ENCODE results near the gene SUSD3.
A peak's percentile ranks its signal among the peaks of the same experiment; 100 is the strongest.

The SUSD3 gene

DNA sequence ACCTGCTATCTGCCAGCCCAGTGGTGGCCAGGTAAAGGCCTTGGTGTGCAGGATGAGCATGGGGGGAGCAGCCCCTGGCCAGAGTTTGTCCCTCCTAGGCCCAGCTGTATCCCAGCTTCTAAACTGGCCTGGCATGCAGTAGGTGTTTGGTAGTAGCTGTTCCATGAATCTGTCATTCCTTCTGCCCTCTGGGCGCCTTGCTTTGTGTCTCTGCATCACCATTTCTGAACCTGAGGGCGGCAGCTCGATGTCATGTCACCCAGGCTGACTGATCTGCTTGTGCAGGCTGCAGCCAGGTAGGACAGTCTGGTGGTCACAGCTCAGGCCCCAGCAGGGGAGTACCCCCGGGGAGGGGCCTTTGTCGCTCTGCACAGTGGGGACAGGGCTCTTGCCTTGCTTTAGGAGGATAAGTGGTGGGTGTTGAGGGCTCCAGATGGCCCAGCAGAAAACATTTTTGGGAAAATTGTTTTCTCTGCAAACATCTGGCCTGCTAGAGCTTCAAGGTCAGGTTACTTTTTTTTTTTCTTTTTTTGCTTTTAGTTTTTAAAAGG is 4.6 kb upstream of the SUSD3 start:
- DNase-seq: no peak

DNA sequence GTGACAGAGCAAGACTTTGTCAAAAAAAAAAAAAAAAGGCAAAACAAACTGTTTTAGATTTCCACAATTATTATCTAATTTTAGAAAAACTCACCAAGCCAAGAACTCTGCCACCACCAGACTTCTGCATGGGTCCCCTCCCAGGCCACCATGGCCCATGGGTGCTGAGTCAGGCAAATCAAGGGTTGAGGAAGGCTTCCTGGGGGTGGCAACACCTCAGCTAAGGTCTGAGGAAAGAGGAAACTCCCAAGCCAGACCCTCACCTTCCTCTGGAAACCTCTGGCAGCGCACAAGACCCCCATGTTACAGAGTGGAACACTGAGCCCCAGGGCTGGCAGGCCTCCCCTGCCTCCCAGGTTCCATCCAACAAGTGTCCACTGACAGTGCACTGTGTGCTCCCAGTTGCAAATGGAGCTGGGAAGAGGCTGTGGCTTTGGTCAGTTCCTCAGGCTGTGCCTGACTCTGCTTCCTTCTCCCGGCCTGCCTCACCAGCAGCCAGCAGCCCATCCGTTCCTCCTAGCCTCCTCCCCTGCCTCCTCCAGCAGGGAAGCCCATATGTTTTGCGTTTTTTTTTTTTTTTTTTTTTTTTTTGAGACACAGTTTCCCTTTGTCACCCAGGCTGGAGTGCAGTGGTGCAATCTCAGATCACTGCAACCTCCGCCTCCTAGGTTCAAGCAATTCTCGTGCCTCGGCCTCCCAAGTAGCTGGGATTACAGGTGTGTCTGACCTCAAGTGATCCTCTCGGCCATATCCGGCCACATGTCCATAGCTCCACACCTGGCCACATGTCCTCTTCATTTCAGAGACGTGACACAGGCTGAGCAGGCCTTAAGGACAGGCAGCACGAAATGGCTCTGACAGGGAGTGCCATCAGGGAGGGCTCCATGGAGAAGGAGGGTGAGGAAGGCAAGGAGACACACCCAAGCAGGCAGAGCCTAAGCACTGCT is 3.5 kb upstream of the SUSD3 start:
- no peak for DNase-seq

DNA sequence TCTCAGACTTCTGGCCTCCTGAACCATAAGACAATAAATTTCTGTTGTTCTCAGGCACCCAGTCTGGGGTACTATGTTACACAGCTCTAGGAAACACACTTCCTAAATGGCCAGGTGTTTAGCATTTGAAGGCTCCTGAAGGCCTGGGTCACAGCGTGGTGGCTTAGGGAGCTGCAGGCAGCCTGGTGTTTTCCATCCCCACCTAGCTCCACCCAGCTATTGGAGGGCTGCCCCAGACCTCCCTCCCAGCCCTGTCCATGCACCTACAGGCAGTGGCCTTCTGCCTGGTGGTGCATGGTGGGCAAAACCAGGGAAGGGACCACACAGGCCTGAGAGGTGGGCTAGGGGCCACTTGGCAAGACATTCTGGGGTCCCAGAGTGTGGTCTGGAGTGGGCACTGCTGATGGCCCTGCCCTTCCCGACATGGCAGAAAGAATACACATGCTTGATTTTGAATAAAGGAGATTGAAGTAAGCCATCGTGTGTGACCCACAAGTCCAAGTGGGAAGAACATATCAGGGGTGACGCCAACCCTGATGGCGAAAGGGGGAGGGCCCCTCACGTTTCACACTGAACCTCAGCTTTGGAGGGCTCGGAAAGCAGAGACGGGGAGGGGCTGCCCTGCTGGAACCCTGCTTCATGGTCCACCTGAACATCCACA is 1.3 kb upstream of the SUSD3 start:
- DNase-seq: no peak

DNA sequence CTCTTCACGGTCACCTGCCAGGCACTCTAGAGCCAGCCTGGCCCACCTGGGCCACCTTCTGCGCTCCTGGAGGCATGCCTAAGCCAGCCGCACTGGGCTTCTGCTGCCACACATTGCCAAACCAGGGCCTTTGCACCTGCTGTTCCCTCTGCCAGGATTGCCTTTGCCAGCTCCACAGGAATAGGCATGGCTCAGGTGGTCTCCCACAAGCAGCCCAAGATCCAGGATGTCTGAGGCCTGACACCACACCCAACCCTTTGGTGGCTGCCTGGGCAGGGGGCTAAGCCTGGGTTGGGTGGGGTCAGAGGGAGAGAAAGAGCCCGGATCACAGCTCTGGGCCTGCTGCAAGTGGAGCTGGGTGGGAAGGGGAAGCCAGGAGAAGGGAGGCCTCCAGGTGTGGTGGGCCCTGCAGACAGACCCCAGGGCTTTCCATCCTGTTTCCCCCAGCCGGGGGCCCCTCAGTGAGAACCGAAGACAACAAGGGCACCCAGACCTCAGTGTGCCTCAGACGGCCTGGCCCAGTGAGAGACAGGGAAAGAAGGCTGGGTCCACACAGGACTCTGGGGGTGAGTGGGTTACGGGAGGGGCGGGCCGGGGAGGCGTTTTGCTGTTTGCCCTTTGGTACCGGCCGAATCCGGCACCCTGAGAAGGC is 672 bp upstream of the SUSD3 start:
- DNase-seq: no peak

DNA sequence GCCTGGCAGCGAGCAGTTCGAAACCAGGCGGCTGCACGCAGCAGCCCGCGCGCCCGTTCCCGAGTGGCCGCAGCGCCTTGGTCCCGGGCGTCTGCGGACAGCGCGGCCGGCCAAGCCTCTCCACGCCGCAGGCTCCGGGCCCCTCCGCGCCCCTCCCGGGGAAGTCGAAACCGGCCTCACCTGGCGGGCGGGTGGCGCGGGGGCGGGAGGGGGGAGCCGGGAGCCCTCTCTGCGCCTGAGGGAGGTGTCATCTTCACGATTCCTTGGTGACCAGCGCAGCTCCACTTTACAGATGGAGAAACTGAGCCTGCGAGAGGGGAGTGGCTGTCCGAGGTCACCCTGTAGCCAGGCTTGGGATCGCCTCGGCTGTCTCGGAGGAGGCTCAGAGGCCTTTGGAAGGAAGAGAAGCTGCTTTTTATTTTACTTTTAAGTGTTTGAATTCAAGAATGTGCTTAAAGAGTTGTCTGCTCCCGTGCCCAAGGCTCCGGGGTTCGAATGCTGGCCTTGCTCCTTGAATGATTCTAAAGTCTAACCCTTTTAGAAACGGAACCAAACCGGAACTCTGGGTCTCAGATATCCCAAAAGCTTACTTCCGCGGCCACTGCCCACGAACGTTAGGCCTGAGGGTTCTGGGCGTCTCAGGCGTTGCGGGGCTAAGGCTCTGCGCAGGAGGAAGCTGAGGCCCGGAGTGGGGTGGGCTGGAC is 662 bp downstream of the SUSD3 start:
- no peak for DNase-seq

DNA sequence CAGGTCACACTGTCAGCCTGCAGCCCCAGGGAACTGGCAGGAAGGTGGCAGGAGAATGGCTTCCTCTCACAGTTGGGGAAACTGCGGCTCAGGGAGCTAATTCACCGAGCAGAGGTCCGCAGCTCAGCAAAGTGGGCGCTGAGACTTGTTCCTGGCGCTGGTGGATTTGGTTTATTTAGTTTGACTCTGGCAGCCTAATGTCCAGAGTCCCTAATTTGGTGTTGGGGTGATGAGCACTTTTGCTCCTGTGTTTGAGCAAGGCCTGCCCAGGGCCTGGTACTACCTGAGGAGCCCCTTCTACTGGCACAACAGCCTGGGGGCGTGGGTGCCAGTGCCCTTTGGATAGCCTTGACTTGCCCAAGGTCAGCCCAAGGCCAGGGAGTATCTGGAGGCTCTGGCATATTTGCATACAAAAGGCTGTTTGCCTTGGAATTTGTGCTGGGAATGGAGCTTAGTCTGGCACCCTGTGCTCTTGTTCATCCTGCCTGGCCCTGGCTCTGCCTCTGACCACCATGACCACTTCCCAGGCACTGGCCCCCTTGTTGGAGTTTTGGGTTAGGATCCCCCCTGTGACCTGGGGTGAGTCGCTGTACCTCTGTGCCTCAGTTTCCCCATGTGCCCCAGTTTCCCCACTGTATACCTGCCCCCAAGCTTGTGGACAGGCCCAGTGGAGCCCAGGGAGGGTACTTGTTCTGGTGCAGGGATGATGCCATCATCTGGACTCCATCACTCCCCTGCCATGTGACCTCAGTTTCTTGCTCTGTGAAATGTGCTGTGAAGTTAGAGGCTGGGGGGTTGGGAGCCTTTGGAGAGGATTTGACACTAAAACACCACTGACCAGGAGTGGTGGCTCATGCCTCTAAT is 1.4 kb downstream of the SUSD3 start:
- DNase-seq: no peak

DNA sequence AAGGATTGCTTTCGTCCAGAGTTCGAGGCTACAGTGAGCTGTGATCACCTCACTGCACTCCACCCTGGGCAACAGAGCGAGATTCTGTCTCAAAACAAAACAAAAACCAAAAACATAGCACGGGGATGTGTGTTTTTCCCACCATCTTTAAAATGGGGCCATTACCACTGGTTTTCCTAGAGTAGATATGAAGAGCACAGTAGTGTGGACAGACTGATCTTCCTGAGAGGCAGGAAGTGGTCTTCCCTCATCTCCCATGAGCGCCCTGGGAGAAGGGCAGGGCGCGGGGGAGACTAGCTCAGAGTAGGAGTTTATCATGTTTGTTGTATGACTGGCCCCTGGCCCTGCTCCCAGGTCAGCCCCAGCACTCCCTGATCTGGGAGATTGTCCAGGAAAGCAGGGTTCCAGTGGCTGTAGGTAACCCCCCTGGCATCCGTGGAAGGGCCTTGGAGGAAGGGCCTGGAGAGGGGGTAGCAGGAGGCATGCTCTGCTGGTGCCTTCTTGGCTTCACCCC is 2.3 kb downstream of the SUSD3 start:
- DNase-seq: no peak

DNA sequence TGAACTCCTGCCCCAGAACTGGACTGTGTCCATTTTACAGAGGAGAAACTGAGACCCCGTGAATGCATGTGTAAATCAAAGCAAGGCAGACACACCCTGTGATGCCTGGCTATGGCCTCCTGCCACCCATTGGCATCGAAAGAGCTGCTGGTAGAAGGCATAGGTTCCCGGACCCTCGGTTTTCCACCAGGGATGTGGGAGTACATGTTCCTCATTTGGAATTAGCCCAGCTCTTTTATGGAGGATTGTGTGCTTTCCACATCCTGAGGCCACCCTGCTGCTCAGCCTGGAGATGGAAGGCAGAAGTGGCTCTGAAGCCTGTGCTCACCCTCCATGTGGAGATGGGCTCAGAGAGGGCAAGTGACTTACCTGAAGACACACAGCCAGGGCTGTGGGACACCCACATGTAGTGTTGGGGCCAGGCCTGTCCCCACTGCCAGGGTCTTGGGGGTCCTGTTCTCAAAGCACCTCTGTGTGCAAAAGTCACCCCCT is 2.8 kb downstream of the SUSD3 start:
- DNase-seq: no peak

DNA sequence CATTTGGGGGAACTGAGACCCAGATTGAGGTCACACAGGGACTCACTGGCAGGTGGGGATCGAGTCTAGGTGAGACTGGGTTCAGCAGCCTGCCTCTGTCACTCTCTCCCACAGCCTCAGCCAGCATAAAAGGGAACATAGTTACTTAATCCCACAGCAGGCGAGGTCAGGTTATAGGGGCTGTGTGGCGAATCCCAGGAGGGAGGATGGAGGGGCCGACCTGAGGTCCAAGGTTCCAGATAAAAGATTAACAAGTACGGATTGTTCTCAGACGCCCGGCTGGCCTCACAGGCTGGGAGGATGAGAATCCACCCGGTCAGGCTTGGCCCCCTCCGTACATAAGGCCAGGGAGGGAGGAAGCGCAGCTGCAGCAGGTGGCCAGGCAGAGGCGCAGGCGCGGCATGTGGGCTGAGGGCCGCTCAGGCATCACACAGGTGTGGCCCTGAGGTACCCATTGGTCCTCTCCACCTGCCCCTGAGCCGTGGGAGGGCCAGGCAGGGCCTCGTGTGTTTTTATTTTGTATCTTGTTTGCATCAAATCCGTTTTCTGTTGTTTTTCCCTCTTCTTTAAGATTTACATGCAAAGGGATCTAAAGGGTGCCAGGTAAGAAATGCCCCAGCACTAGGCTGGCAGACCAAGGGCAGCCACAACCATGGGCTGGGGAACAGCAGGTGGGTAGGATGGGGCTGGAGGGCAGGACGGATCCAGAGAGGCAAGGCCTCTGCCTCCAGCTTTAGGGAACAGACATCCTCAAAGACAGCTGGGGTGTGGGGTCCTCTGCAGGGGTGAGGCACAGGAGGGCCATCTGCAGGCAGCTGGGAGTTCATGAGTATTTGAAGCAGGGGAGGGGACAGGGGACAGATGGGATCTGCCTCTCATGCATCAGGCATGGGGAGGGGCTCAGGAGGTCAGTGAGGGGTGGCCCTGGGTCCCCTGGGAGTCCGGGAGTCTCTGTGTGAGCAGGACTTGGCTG is 3.6 kb downstream of the SUSD3 start:
- DNase-seq: peak in 1 of 2 experiments; percentile 56

DNA sequence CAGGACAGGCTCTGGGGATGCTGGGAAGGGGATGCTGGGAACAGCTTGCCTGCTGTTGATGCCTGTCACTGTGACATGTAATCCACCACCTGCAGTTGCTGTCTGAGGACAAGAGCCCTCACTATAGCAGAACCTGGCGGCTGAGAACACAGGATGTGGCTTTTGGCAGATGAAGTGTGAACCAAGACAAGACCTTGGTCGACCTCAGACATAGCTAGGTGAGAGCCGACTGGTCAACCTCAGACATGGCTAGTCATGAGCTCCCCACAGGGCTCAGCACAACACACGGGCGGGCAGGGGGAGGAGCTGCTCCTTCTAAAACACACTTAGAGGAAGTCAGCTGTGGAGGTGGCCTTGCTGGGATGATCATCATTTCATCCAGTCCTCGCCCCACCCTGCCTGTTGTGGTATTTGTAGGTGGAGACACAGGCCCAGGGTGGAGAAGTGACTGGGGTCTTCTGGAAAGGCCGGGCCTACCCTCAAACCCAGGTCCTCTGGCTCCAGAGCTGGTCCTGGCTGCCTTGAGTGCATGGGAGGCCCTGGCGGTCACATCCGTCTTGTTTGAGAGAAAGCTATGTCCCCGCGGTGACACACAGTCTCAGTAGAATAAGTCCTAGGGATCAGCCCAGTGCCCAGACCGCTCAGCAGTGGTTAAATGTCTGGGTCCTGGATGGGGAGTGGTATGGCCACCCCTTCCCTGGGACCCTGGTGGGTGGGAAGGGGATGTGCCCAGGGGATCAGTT is 6.1 kb downstream of the SUSD3 start:
- no peak for DNase-seq

DNA sequence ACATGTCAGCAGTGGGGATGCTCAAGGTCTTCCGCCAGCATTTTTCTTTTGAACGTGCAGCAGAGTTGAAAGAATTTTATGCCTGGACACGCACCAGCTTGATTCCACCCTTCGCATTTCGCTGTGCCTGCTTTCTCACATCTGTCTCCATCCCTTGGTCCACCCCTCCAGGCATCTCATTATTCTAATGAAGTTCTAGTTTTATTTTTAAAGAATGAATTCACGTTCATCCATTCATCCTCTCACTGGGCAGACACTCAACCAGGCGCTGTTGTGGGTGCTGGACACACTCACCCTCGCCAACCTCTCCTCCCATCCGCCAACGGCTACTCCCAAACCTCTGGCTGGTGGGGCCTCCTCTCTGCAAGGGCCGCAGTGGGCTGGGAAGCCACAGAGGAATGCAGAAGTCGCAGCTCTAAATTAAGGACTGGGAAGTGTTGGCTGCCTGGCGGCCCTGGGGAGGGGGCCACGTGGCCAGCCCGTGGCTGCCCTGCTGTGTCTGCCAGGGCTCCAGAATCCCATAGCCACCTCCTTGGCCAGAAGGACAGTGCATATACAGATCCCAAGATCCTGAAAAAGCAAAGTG is 6.7 kb downstream of the SUSD3 start:
- DNase-seq: no peak

DNA sequence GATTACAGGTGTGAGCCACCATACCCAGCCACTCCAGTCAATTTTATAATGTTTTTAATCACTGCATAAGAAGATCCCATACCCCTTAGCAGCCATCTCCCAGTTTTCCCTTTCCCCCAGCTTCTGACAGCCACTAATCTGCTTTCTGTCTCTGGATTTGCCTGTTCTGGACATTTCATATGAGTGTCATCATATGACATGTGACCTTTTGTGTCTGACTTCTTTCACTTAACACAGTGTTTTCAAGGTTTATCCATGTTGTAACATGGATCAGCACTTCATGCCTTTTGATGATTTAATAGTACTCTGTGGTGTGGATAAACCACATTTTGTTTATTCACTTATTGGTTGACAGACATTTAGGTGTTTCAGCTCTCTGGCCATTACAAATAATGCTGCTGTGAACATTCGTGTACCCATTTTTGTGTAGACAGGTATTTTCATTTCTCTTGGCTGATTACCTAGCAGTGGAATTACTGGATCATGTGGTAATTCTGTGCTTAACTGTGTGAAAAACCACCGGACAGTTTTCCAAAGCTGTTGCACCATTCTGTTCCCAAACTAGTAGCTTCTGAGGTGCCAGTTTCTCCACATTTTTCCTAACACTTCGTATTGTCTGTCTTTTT is 8.6 kb downstream of the SUSD3 start:
- no peak for DNase-seq

DNA sequence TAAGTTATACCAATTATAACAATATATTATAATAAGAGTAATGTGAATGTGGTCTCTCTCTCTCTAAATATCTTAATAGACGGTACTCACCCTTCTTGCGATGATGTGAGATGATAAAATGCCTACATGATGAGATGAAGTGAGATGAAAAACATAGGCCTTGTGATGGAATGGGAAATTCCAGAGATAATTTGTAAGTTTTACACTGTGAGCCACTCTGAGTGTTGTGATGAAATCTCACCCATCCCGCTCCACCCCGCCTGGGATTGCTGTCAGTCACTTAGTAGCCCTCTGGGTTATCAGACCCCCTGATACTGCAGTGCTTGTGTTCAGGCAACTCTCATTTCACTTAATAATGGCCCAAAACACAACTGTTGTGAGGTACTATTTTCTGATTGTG is 10.5 kb downstream of the SUSD3 start:
- DNase-seq: no peak

DNA sequence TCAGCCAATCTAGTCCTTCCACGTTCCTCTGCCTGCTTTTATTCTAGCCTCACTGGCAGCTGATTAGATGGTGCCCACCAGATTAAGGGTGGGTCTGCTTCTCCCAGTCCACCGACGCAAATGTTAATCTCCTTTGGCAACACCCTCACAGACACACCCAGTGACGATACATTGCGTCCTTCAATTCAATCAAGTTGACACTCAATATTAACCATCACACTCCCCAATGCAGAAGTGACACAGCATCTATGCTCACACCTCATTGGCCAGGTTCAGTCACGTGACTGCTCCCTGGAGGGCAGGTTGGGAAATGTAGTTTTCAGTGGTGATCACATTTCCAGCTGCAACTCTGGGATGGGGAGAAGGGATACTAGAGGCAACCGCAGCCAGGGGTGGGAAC is 13.0 kb downstream of the SUSD3 start:
- DNase-seq: peak in 1 of 2 experiments; percentile 39

DNA sequence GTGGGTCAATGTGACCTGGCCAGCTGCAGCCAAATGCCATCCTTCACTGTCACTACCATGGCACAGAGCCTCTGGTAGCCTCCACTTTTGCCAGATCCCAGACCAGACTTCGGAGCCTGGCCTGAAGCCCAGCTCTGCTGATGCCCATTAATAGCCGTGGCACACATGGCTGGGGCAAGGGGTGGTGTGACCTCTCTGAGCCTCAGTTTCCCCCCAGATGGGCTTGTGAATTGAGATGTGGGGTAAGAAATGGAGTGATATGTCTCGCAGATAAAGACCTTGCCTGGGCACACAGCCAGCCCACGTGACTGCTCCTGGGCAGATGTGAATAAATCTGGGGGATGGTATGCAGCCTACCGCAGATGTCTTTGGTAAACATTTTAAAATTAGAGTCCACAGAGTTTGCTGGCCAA is 13.9 kb downstream of the SUSD3 start:
- DNase-seq: no peak

DNA sequence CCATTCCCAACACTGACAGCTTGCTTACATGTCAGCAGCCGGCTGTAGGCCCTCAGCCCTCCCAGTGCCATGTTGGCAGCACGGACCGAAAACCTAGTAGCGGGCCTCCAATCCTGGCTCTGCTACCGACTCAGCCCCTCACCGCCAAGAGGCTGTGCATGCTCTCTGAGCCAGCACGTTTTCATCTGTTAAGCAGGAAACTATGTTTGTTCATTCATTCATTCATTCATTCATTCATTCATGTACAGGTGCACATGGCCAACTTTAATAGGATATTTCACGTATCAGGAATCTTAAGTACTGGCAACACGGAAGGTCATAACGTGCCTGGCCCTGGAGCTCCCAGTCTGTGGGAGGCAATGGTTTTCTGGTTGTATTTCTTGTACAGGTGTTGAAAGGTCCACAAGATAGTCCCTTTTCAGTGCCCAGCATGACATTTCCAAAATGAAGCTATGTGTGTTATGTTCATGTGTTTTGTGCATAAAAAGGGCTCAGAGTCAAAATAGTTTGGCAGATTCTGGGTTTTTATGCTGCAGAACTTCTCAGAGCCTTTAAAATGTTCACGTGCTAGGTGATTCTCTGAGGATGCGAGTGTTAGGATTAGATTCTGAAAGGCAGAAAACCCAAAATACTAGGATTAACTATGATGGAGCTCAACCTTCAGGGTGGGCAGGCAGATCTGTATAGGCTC is 17.7 kb downstream of the SUSD3 start:
- no peak for DNase-seq

DNA sequence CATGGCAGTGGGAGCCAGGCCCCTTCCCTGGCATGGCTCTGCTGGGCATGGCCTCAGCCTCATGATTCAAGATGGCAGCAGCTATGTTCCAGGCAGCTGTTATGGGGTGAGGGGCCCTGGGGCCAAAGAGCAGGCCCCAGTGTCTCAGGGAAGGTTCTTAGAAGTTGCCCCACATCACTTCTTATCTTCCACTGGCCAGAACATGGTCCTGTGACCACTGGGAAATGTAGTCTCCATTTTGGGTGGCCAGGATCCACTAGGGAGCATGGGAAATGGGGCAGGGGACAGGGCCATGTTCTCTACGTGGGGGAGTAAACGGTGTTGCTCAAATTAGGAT is 18.3 kb downstream of the SUSD3 start:
- DNase-seq: no peak

DNA sequence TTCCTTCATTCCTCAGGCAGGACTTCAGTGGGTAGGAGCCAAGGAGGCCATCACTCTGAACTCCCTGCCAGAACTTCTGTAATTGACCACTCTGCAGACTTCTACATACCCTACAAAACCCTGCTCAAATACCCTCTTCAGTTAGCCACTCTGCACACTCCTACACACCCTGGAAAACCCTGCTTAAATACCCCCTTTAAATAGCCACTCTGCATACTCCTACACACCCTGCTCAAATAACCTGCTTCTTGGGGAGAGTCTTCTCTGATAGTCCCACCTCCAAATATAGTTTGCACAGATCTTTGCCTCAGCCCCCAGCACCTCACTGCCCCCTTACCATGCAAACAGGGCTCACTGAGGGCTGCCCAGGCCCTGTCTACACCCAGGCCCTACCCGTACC is 18.9 kb downstream of the SUSD3 start:
- DNase-seq: no peak

Measured in NCI-H526 (cell line).